K562 (cell line): ENCODE data around the gene ARMC6.

Experiments used
- CHD1 ChIP-seq: fragments of 200-600 bp; sonication (generic); IDR thresholded peaks from one replicate; pipeline ENCODE4 v1.6.1; 2012; ENCODE audit warnings: mild to moderate bottlenecking, moderate library complexity, low read length, inconsistent platforms
- CTCF ChIP-seq, 3 experiments: IDR thresholded peaks in 2 of 3; conservative IDR thresholded peaks in 1 of 3; 2 replicates each; pipeline ENCODE4 v1.5.1; 2011 to 2012; ENCODE audit warnings: low read length in 3 of 3, mild to moderate bottlenecking in 3 of 3, control low read depth in 2 of 3, improper control_type of control experiment in 1 of 3, inconsistent platforms in 1 of 3, low read depth in 1 of 3, mixed read lengths in 1 of 3, moderate library complexity in 1 of 3; ENCODE audit not compliant: insufficient read depth in 2 of 3
- MAZ ChIP-seq, 2 experiments: fragments of 450-650 bp in 1 of 2; sonication (generic) in 1 of 2; formaldehyde crosslinking; IDR thresholded peaks in 1 of 2; conservative IDR thresholded peaks in 1 of 2; 2 replicates each; pipeline versions ENCODE4 v1.4.0 to v1.5.0; 2020; ENCODE audit warnings: mild to moderate bottlenecking in 1 of 2, missing genetic modification reagents in 1 of 2
- NFYB ChIP-seq: IDR thresholded peaks from 2 replicates; pipeline ENCODE4 v1.6.1; 2011; ENCODE audit warnings: mild to moderate bottlenecking, moderate library complexity; ENCODE audit not compliant: insufficient read length; ENCODE audit errors: extremely low read depth
- POLR2A ChIP-seq: fragments of 450-650 bp; conservative IDR thresholded peaks from 2 replicates; pipeline ENCODE4 v1.6.1; 2016
- RBFOX2 ChIP-seq: fragments of 200-400 bp; formaldehyde crosslinking; IDR thresholded peaks from 2 replicates; pipeline ENCODE4 v1.6.1; 2017; ENCODE audit warnings: low read depth, mild to moderate bottlenecking, low read length, moderate library complexity
- SPI1 ChIP-seq: IDR thresholded peaks from 2 replicates; pipeline ENCODE4 v1.6.1; 2011; ENCODE audit warnings: low read depth, low read length, control low read depth, borderline replicate concordance
- ZFP1 ChIP-seq: fragments of 450-650 bp; formaldehyde crosslinking; IDR thresholded peaks from 2 replicates; pipeline ENCODE4 v1.4.0; 2020; ENCODE audit warnings: mild to moderate bottlenecking, mixed read lengths
- ZNF165 ChIP-seq: fragments of 250-450 bp; sonication (Bioruptor Pico); IDR thresholded peaks from 2 replicates; pipeline ENCODE4 v1.4.0; 2020; ENCODE audit warnings: borderline replicate concordance
- ZNF707 ChIP-seq: fragments of 250-450 bp; sonication (Bioruptor Pico); conservative IDR thresholded peaks from 2 replicates; pipeline ENCODE4 v1.8.0; 2022; ENCODE audit warnings: inconsistent platforms, mild to moderate bottlenecking, moderate library complexity
- ZNF830 ChIP-seq: fragments of 250-450 bp; sonication (Bioruptor Pico); IDR thresholded peaks from 2 replicates; pipeline ENCODE4 v1.5.0; 2021; ENCODE audit warnings: mild to moderate bottlenecking

GRCh38 chr19:19010551-19010950 lies 22.9 kb upstream of the ARMC6 start:
- TF ChIP-seq CHD1 (no peak), POLR2A (no peak), ZNF830 (CRISPR knock-in tag) (no peak), RBFOX2 (no peak), CTCF (IDR thresholded peaks at IDR 0.05 in 2 of 3, conservative IDR thresholded peaks at IDR 0.05 in 1 of 3; ENCODE audit: insufficient read depth in 2 of 3, low read depth in 1 of 3, low read length in 3 of 3) (no peak), ZNF165 (CRISPR knock-in tag) (no peak), ZNF707 (CRISPR knock-in tag) (no peak), NFYB (no peak), ZFP1 (no peak), MAZ (CRISPR knock-in tag; conservative IDR thresholded peaks at IDR 0.05 in 1 of 2, IDR thresholded peaks at IDR 0.05 in 1 of 2) (no peak), SPI1 (no peak)
